Glomerular endothelial cell (primary cell): Measurements from ENCODE around the gene BLACAT1. TPM values are rescaled to one million over a fixed set of nuclear protein-coding genes. Genes with fewer than 3 reads are reported as not detected.
"Not testable (repeated sequence)": the region's sequence is repeated elsewhere in the genome, so short reads cannot be mapped to it uniquely, and the experiment has no call there.

ENCODE experiments used
- DNase-seq: peaks from one replicate; pipeline ENCODE4 v3.0.0-alpha.2; 2011; ENCODE audit warnings: low read depth, low spot score; ENCODE audit errors: extremely low read depth
- total RNA-seq: library from RNA; depleted of rRNA; stranded (reverse); fragments of >200 nt; gene quantifications from 2 replicates; pipeline ENCODE4 v1.2.3, GENCODE V29; 2015

The BLACAT1 gene
- total RNA-seq, 1 donor from 2014 or later = not detected

GRCh38 chr1:205442051-205442725 is 13.7 kb downstream of the BLACAT1 start:
- no peak for DNase-seq

GRCh38 chr1:205441716-205442050 is 14.2 kb downstream of the BLACAT1 start:
- no peak for DNase-seq

GRCh38 chr1:205441318-205441633 is 14.6 kb downstream of the BLACAT1 start:
- DNase-seq = no peak

GRCh38 chr1:205440476-205441317 is 15.1 kb downstream of the BLACAT1 start:
- no peak for DNase-seq

GRCh38 chr1:205440121-205440475 is 15.7 kb downstream of the BLACAT1 start:
- DNase-seq = no peak

GRCh38 chr1:205438213-205439158 is 17.4 kb downstream of the BLACAT1 start:
- DNase-seq = no peak

- DNase-seq = no peak
Measured at GRCh38 chr1:205437570-205437969, 18.3 kb downstream of the BLACAT1 start.

GRCh38 chr1:205436776-205437410 is 19.0 kb downstream of the BLACAT1 start:
- DNase-seq = no peak

GRCh38 chr1:205435578-205436573 is 20.0 kb downstream of the BLACAT1 start:
- no peak for DNase-seq

- DNase-seq = no peak
Measured at GRCh38 chr1:205434738-205435137, 21.1 kb downstream of the BLACAT1 start.

- DNase-seq = not testable (repeated sequence)
Measured at GRCh38 chr1:205432692-205433091, 23.2 kb downstream of the BLACAT1 start.

GRCh38 chr1:205432116-205432515 is 23.7 kb downstream of the BLACAT1 start:
- no peak for DNase-seq

GRCh38 chr1:205430696-205431305 is 25.0 kb downstream of the BLACAT1 start:
- no peak for DNase-seq

GRCh38 chr1:205429762-205430695 is 25.8 kb downstream of the BLACAT1 start:
- DNase-seq = no peak

GRCh38 chr1:205424901-205425600 is 30.8 kb downstream of the BLACAT1 start:
- DNase-seq = no peak

- no peak for DNase-seq
Measured at GRCh38 chr1:205423814-205424399, 31.9 kb downstream of the BLACAT1 start.

- no peak for DNase-seq
Measured at GRCh38 chr1:205422993-205423642, 32.7 kb downstream of the BLACAT1 start.
